Amygdala (tissue), 56 donors: Measurements from ENCODE around the gene ABCF1.

ENCODE experiments used
- DNase-seq, 56 donors: peaks; one replicate each; lab custom pipeline; 2025; lab: John Stamatoyannopoulos, UW

ABCF1 gene

DNA sequence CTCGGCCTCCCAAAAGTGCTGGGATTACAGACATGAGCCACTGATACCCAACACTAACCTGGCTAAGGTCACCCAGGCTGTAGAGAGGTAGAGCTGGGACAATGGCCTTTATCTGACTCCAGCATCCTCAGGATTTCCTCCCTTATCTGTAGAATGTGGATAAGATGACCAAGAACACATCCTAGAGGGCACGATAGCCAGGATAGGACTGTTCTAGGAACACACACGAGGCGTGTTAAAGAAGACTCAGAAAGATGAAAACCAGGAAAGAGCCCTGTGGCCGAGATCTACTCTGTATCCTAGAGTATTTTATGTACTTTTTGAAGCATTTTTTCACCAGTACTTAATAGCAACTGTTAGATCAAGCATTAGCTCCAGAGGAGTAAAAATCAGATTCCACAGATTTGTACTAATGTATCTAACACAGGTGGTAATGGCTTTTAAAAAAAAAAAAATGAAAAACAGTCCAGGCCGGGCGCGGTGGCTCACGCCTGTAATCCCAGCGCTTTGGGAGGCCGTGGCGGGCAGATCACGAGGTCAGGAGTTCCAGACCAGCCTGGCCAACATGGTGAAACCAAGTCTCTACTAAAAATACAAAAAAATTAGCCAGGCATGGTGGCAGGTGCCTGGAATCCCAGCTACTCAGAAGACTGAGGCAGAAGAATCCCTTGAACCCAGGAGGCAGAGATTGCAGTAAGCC lies 28.5 kb downstream of the ABCF1 start:
- DNase-seq, result no peak

DNA sequence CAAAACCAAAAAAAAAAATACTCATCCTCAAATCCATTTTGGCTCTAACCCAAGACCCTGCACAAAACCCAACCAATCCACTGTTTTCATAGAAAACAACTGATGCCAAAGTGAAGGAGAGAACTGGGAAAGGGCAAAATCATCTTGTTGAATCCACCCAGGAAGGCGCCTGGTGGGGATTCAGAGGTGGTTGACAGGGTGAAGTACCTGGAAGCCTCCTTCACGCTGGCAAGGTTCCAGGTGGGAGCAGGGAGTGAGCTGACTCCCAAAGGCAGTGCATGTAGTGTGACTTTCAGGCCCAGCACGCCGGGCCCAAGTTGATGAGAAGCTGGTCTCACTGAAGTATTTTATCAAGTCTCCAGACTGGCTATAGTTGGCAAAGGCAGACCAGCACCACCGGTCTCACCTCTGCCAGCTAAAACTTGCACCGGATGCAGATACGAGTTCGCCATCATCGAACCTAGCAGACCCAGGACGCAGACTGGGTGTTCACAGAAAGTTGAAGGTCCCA lies 29.3 kb downstream of the ABCF1 start:
- peak in 10 of 56 donors; percentile 3 to 26 (median 14) for DNase-seq

DNA sequence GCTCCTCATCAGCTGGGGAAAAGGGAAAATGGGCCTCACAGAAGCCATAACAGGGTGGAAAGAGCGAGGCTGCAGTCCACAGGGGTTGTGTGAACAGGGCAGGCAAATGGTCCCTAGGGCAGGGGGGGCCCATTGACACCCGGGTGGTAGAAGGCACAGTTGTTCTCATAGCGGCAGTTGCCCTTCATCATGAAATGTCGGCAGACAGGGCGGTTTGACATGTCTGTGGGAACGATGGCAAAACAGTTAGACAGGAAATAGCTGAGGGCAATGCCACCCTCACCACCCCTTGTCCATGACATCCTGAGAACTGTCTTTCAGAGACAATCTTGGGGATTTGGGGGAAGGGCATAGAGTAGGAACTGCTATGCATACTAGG lies 30.2 kb downstream of the ABCF1 start:
- no peak for DNase-seq

DNA sequence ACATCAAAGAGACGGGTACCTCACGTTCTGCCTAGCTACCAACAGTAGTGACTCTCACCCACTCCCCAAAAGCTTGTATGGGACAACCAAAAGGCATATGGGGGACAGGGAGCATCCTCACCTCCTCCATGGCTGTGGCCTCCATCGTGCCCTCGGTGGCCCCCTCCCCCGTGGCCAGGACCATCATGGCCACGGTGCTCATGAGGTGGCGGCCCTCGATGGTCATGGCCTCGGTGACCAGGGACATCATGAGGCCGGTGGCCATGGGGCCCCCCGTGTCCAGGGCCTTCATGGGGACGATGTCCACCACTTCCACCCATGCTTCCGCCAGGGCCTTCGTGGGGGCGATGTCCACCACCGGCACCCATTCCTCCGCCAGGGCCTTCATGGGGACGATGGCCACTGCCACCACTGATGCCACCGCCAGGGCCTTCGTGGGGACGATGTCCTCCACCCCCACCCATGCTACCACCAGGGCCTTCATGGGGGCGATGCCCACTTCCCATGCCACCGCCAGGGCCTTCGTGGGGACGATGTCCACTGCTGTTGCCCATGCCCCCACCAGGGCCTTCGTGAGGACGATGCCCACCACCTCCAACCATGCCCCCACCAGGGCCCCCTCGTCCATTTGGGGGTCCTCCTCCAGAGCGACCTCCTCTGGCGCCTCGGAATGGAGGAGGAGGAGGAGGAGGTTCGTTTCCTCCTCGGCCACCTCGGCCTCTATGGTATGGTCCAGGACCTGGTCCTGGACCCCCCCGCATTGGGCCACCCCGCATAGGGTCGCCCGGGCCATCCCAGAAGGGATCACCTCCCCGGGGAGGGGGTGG lies 30.8 kb downstream of the ABCF1 start:
- peak in 1 of 56 donors; percentile 14 for DNase-seq

DNA sequence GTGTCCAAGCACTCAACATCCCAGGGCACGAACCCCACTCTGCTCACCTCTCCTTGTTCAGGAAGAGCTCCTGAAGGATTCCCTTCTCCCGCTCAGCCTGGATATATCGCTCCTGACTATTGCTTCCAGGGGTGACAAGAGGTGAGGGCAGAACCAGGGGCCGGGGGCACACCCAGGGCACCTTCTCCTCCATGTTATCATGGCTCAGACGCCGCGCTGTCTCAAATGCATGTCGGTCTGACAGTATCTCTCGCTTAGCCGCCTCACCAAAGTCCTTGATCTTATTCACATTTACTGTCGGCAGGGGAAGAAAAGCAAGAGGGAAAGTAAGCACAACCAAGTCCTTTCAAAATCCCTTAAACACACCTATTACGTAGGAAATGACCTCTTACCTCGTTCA lies 32.7 kb downstream of the ABCF1 start:
- no peak for DNase-seq

DNA sequence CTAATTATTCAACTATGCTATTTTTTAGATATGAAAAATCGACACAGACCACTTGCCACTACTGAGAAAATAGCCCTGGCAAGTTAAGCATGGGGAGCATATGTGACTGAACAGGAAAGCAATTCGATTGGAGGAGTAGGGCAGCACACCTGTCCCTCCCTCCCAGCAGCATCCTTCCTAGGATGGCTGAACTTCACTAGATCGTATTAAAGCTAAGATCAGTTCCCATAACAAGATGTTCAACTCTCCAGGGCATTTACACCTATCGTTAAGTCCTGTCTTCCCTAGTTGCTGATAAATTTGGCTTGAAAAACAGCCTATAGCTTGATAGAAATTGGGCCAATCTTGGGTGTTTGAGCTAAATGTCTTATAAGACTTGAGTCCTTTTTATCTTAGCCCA lies 38.8 kb downstream of the ABCF1 start:
- DNase-seq, result no peak

DNA sequence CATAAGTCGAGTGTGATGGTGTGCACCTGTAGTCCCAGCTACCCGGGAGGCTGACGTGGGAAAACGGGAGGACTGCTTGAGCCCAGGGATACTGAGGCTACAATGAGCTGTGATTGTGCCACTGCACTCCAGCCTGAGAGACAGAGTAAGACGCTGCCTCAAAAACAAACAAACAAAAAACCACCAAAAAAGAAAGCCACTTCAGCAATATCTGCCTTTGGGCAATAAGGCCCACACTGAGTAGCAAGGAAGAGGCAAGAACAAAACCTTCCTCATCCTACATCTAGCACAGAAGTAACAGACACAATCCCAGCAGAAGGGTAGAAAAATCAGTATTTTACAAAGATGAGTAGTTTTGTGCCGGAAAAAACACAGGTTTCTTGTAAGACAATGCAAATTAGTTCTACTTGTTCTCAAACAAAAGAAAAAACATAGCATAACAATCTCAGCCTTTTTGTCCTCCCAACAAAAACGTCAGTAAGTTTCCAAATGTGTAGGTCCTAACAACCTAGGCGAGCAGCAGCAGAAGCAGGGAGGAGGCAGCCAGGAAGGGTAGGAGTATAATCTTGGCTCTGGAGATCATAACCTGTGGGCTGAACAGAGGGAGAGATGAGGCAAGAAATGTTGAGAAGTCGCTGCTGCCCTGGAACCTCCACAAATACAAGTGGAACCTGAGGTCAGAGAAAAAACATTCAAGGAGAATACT lies 40.1 kb downstream of the ABCF1 start:
- no peak for DNase-seq

DNA sequence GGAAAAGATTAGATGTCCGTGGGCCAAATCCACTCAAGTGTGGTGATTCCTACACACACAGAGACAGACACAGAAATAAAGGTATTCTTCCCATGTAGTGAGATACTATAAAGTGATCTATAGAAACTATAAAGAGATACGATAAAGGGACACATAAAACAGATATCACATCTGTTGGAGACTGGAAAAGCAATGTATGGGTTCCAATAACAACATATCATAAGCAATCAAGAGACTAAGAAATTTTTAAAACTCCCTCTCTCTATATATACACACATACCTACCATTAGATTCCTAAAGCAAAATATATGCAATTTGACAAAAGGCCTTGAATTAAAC lies 40.6 kb downstream of the ABCF1 start:
- DNase-seq, result no peak

DNA sequence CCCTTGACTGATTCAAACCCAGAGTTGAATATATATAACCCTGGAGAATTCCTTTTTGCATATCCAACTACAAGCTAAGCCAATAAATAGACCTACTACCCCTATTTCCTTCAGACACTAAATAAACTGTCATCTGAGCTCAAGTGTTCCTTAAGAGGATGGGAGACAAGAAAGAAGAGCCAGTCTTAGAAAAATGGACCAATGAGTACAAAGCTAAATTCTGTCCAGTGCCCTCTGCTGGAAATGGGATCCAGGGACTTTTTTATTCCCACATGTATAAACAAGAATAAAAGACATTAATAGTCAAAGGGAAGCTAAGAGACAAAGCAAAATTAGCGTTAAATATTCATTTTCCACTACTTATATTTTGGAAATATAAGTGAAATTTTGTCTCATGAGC lies 41.0 kb downstream of the ABCF1 start:
- no peak for DNase-seq

DNA sequence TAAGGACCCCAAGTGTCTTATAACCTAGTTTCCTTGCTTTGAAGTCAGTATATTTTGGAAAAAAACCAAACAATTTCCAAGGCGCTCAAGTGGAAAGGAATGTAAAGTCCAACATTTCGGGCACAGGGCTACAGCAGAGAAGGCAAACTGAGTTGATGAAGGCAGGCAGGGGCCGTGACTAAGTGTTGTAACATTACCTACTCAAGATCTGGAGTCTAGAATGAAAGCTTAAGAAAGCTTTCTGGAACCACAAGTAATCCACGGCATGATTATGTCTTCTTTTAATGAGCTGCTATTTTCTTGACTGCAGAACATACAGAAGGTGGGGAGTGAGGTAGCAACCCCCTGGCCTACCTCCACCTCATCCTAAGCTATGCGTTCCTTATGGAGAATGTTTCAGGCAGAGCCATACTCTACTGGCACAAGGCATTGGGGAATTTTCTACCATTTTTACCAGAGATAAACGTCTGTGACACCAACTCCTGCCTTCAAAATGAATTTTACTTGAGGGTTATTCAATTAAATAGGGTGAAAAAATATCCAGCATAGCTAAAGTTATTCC lies 41.5 kb downstream of the ABCF1 start:
- DNase-seq, result no peak

DNA sequence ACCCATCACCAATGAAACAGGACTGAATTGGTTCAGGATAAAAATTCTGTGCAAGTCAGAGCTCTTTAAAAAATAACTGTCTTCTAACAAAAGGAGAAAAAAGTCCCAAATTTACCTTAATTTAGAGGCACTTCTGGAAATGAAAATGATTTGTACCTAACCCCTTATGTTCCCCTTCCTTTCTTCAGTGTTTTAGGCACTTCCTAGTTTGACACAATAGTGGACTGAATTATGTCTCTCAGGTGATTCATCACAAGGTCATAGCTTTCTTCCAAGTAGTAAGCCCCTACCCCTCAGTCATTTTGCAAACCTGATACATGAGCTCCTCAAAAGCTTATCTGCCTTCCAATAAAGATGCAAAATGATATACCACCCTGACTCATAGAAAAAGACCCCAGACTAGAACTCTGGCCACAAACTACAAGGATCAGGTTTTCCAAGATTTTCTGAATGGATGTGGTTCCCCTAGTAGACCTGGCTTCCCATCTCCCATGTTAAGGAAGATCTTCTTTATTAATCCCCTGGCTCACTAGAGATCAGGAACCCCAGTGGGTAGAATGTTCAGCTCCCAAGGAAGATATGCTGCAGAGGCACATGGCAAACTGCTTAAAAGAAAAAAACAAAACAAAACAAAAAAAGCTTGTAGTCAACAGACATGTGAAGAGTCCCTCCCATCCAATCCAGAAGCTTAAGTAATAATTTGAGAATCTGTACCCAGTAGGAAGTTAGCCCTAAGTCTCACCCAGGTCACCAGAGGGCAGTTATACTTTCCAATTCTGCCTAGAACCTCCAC lies 42.2 kb downstream of the ABCF1 start:
- DNase-seq, result no peak

DNA sequence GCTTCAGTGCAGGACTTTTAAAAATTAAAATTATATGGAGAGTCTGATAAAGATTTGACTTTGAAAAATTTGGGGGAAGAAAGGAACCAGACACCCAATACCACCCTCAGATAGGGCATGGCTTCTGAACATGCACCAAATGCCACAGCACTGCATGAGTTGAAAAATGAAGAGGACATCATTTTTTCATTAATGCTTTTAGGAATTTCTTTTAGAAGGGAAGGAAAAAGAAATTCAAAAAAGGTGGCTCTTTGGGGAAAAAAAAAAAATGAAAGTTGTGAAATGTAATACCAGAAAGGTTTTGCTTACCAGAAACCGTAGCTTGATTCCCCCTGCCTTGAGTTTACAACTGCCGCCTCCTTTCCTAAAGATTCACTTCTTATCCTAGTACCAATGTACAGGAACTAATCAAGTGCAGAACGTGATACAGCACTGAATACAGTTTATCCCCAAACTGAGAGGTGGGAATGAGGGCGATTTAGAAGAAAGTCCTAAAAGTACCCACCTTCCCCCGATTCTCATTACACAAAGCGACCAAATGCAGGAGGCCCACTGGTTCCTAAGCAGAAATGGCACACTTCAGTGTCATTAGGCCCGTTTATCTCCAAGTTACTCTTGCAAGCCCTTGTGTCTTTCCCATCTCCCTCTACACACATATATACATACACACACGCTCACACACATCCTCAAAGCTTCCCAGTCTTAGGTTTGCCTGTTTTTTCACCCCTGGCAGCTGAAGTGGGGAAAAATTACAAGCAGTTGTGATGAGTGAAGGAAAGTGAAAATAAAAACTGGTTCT lies 43.0 kb downstream of the ABCF1 start:
- DNase-seq, result peak in 5 of 56 donors; percentile 10 to 43 (median 15)

DNA sequence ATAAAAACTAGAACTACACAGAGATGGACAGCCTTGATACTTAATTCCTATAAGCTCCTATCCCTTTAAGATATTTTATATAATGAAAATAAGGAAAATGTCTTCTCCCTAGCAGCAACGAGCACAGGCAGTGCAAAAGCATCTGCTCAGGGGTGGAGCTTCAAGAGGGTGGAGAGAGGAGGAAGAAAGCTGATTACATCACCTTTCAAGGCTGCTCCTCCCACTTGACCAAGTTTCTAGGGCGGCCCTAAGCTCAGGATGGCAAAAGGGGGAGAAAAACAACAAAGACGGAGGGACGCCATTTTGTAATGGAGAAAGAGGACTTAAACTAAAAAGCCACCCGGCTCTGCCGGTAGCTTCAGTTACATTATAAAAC lies 43.6 kb downstream of the ABCF1 start:
- DNase-seq, result peak in 55 of 56 donors; percentile 12 to 95 (median 79)

DNA sequence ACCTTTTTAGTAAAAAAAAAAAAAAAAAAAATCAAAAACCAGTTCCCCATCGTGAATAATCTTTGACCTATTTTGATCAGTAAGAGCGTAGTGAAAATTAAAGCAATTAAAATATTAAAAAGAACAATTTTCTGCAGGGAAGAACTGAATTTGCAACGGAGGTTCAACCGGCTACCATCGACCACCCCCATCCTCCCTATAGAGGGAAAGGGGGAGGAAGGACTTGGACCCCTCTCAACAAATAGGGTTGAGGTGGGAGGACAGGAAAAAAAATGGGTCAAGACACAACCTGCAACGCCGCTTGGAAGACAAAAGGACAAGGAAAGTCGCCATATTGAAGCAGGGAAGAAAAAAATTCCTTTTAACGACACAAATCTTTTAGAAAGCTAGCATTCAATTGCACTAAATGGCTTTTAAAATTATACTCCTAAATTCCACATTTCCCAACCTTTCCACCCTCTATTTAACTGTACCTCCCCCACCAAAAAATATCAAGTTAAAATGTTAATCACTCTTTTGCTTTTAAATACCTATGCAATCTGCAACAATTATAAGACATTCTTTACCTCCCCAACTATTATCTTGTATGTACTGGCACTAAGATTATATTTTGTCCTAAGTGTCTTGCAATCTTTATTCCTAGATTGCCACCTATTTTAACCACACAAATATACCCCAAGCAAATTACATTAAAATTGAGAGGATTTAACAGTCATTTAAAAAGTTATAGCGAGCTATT lies 44.1 kb downstream of the ABCF1 start:
- DNase-seq, result peak in 23 of 56 donors; percentile 13 to 60 (median 30)

DNA sequence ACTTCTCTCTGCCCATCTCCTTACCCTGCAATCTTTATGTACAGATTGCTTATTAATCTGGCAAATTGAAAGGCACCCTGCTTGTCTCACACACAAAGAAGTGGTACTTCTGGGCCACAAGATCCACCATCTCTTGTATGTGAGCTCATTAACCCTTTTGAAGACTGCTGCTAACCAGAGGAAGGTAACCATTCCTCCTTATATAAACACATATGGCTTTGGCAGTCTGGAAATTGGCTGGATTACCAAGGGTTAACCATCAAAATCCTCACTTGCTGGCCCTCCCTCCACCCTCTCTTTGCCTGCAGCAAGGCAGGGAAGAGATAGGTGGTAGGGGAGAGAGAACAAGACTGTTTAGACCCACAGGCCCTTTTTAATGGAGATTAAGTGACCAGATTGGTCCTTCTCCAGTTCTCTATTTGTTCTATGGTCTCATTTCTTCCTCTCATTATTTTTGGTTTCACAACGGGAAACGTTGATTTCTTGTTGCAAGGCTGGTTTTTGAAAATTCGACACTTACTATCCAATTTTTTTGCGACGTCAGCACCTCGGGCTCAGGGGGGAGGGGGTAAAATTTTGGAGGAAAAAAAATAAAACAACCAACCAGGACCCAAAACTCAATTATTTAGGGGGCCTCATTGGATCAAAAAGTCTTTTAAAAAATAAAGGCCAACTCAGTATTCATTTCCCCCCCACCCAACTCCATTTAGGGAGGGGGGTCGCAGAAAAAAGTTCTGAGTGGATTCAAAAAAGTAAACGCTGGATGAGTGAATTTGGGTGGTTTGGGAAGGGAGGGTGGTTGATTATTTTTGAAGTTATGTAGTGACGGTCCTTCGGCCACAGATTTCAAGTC lies 44.9 kb downstream of the ABCF1 start:
- DNase-seq, result peak in 6 of 56 donors; percentile 2 to 71 (median 6)

DNA sequence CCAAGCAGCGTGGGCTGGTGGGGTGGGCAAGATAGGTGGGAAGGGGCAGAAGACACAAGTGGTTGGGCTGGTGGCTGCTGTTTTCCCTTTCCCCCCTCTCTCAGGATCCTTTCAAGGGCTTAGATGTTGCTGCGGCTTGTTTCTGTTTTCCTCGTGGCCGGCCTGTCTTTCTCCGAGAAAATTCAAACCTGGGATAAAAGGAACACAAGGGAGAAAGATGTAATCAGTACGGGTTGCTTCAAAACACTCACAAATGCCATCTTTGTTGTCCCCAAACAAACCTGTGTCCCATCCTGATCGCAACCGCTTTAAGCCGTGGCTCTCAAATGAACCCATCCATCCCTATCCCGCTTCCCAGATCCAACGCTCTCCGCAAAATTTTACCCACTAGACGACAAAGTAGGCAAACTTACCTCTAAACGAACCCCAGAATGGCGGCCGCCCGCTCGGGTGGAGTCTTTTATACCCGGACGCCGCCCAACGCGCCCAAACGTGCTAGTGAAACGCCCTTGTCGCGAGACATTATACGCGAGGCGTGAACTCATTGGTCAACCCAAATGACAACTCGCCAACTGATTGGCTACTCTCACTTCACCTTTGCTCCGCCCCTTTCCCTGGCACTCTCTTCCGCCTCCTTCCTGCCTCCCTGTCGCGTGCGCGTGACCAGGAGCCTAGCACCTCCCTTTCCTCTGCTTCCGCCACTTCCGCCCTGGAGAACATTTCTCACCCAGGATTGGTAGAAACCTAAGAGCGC lies 45.7 kb downstream of the ABCF1 start, which contains the start of gene PPP1R10:
TSS of gene PPP1R10 (minus strand) at position 433 of the 754 bp plus-strand sequence. CDS start 7,299 bp downstream, outside the sequence.
- DNase-seq, result peak; percentile 87 to 100 (median 98)
